BJ (cell line): Measurements from ENCODE around the gene MPP2. TPM values are rescaled to one million over a fixed set of nuclear protein-coding genes. Genes with fewer than 3 reads are reported as not detected.

Experiments used
- CTCF ChIA-PET: fragments of 350-600 bp; formaldehyde crosslinking; extraction: SDS; loops from one replicate; lab custom pipeline; 2021; ENCODE audit warnings: antibody characterized with exemption, inconsistent platforms; lab: Yijun Ruan, JAX
- POLR2A ChIA-PET: fragments of 300-600 bp; sonication (Branson Sonifier 250); formaldehyde crosslinking; extraction: SDS; loops from one replicate; lab custom pipeline; 2021; ENCODE audit warnings: antibody characterized with exemption; lab: Charles Lee
- DNase-seq: peaks from one replicate; pipeline ENCODE4 v3.0.0-alpha.2; 2011; ENCODE audit warnings: low read depth
- H3K27me3 ChIP-seq: 2 replicates; pipeline ENCODE4 v1.6.0; 2011; ENCODE audit warnings: low read length; ENCODE audit not compliant: control insufficient read depth, insufficient read depth
- H3K36me3 ChIP-seq: 2 replicates; pipeline ENCODE4 v1.5.1; 2011; ENCODE audit warnings: low read length; ENCODE audit not compliant: control insufficient read depth, insufficient read depth
- H3K4me3 ChIP-seq: 2 replicates; pipeline ENCODE4 v1.5.1; 2011; ENCODE audit warnings: low read depth, mild to moderate bottlenecking, control low read depth, low read length
- CTCF ChIP-seq: IDR thresholded peaks from 2 replicates; pipeline ENCODE4 v1.5.1; 2011; ENCODE audit warnings: low read depth, mild to moderate bottlenecking, control low read depth, inconsistent platforms, low read length, moderate library complexity; ENCODE audit not compliant: insufficient read depth
- polyA plus RNA-seq: library from polyadenylated mRNA; depleted of rRNA; stranded (reverse); fragments of >200 nt; gene quantifications from 2 replicates; pipeline ENCODE4 v1.2.3, GENCODE V29; 2011

Gene MPP2
- polyA plus RNA-seq, 1 experiment: 5.3 TPM

GRCh38 chr17:43936434-43936833 is 29.1 kb upstream of the MPP2 start:
- H3K27me3 ChIP-seq: peaks cover 10% of the 10 kb centered on the region
- TF ChIP-seq CTCF: no peak
- POLR2A ChIA-PET: no interaction called here
- DNase-seq: no peak
- no peaks in the 10 kb centered on the region for H3K36me3 ChIP-seq
- CTCF ChIA-PET: interaction anchor here (0.7 to 4.8 kb wide), 9 partner anchors 10 to 319 kb away, joined by 3 to 31 read pairs (median 5); no protein-coding TSS in a partner anchor
- H3K4me3 ChIP-seq: no peak overlapping the region

- Histone ChIP-seq H3K36me3 (no peaks in the 10 kb centered on the region), H3K27me3 (peaks cover 11% of the 10 kb centered on the region), H3K4me3 (no peak overlapping the region)
- CTCF ChIA-PET: interaction anchor here (0.9 to 4.8 kb wide), 6 partner anchors 10 to 60 kb away, joined by 3 to 31 read pairs (median 6); no protein-coding TSS in a partner anchor
- no peak for TF ChIP-seq CTCF
- POLR2A ChIA-PET: no interaction called here
- no peak for DNase-seq
Measured at GRCh38 chr17:43935926-43936261, 28.6 kb upstream of the MPP2 start.

GRCh38 chr17:43935204-43935925 is 28.0 kb upstream of the MPP2 start:
- ChIA-PET CTCF (interaction anchor here (1.2 to 4.8 kb wide), 5 partner anchors 9 to 60 kb away, joined by 3 to 31 read pairs (median 7); no protein-coding TSS in a partner anchor), POLR2A (no interaction called here)
- H3K27me3 ChIP-seq: peaks cover 13% of the 10 kb centered on the region
- TF ChIP-seq CTCF: no peak
- no peak overlapping the region for H3K4me3 ChIP-seq
- H3K36me3 ChIP-seq: no peaks in the 10 kb centered on the region
- DNase-seq: no peak

GRCh38 chr17:43932923-43933322 is 25.6 kb upstream of the MPP2 start:
- no peaks in the 10 kb centered on the region for H3K36me3 ChIP-seq
- no peak for DNase-seq
- ChIA-PET POLR2A (no interaction called here), CTCF (interaction anchor here (0.9 to 4.6 kb wide), 4 partner anchors 8 to 23 kb away, joined by 3 to 27 read pairs (median 6); partner anchors contain the start of gene PPY)
- H3K27me3 ChIP-seq: peaks cover 9% of the 10 kb centered on the region
- TF ChIP-seq CTCF: no peak
- H3K4me3 ChIP-seq: no peak overlapping the region

- peaks cover 11% of the 10 kb centered on the region for H3K27me3 ChIP-seq
- no peaks in the 10 kb centered on the region for H3K36me3 ChIP-seq
- POLR2A ChIA-PET: no interaction called here
- CTCF ChIA-PET: interaction anchor here (1.1 to 4.6 kb wide), 3 partner anchors 8 to 23 kb away, joined by 3 to 27 read pairs (median 3); partner anchors contain the start of gene PPY
- no peak overlapping the region for H3K4me3 ChIP-seq
- DNase-seq: no peak
- TF ChIP-seq CTCF: no peak
Measured at GRCh38 chr17:43932357-43932756, 25.0 kb upstream of the MPP2 start.
